HepG2 (cell line): ENCODE results near the gene STEAP3.

Experiments
- MEIS2 ChIP-seq: sonication (generic); formaldehyde crosslinking; IDR thresholded peaks from 2 replicates; pipeline ENCODE4 v1.9.0; 2021; ENCODE audit warnings: mild to moderate bottlenecking, missing genetic modification reagents
- MTF1 ChIP-seq: sonication (generic); formaldehyde crosslinking; IDR thresholded peaks from 2 replicates; pipeline ENCODE4 v1.5.0; 2020; ENCODE audit warnings: missing genetic modification reagents
- SNAPC2 ChIP-seq: sonication (generic); formaldehyde crosslinking; IDR thresholded peaks from 2 replicates; pipeline ENCODE4 v1.8.1; 2022; ENCODE audit warnings: mild to moderate bottlenecking, missing genetic modification reagents
- ZNF598 ChIP-seq: sonication (generic); formaldehyde crosslinking; IDR thresholded peaks from 2 replicates; pipeline ENCODE4 v1.5.1; 2020; ENCODE audit warnings: mild to moderate bottlenecking, missing genetic modification reagents, borderline replicate concordance

- TF ChIP-seq SNAPC2 (CRISPR knock-in tag) = no peak
- no peak for TF ChIP-seq MEIS2 (CRISPR knock-in tag)
- no peak for TF ChIP-seq MTF1
- no peak for TF ChIP-seq ZNF598 (CRISPR knock-in tag)
Measured at GRCh38 chr2:119267604-119268003, 44.0 kb downstream of the STEAP3 start.
